Mammary epithelial cell (primary cell): ENCODE measurements around the gene FUT6.
"Not testable (repeated sequence)": the region's sequence is repeated elsewhere in the genome, so short reads cannot be mapped to it uniquely, and the experiment has no call there.

ENCODE experiments used
- EZH2 ChIP-seq: IDR thresholded peaks from 2 replicates; pipeline ENCODE4 v1.6.1; 2012; ENCODE audit warnings: low read length, inconsistent platforms, borderline replicate concordance
- TF ChIP-seq, protein P1 (sequence below), 2 donors: IDR thresholded peaks in 1 of 2; conservative IDR thresholded peaks in 1 of 2; 2 replicates each; pipeline ENCODE4 v1.5.1; 2011 to 2012; ENCODE audit warnings: inconsistent platforms in 2 of 2, low read length in 2 of 2, mild to moderate bottlenecking in 2 of 2, control low read depth in 1 of 2, low read depth in 1 of 2; ENCODE audit not compliant: insufficient read depth in 1 of 2; ENCODE audit errors: extremely low read depth in 1 of 2

- TF ChIP-seq, protein P1, sequence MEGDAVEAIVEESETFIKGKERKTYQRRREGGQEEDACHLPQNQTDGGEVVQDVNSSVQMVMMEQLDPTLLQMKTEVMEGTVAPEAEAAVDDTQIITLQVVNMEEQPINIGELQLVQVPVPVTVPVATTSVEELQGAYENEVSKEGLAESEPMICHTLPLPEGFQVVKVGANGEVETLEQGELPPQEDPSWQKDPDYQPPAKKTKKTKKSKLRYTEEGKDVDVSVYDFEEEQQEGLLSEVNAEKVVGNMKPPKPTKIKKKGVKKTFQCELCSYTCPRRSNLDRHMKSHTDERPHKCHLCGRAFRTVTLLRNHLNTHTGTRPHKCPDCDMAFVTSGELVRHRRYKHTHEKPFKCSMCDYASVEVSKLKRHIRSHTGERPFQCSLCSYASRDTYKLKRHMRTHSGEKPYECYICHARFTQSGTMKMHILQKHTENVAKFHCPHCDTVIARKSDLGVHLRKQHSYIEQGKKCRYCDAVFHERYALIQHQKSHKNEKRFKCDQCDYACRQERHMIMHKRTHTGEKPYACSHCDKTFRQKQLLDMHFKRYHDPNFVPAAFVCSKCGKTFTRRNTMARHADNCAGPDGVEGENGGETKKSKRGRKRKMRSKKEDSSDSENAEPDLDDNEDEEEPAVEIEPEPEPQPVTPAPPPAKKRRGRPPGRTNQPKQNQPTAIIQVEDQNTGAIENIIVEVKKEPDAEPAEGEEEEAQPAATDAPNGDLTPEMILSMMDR (conservative IDR thresholded peaks at IDR 0.05 in 1 of 2, IDR thresholded peaks at IDR 0.05 in 1 of 2; ENCODE audit: extremely low read depth in 1 of 2, insufficient read depth in 1 of 2, low read depth in 1 of 2, low read length in 2 of 2): not testable (repeated sequence)
- not testable (repeated sequence) for TF ChIP-seq EZH2
Measured at GRCh38 chr19:5874496-5874895, 35.0 kb upstream of the FUT6 start.
